Upper lobe of right lung (tissue), 1 donor: Measurements from ENCODE around the gene SLC39A11. TPM values are rescaled to one million over a fixed set of nuclear protein-coding genes. Genes with fewer than 3 reads are reported as not detected.

Source experiments
- ATAC-seq: fragments of 200-7000 bp; cut with Tn5 transposase; one replicate; pipeline ENCODE4 v1.9.1; 2020; ENCODE audit warnings: mild to moderate bottlenecking, moderate library complexity
- DNase-seq: peaks from one replicate; pipeline ENCODE4 v3.0.0-alpha.2; 2020
- H3K27ac ChIP-seq: fragments of 200-600 bp; one replicate; pipeline ENCODE4 v1.8.0; 2022
- H3K27me3 ChIP-seq: fragments of 200-600 bp; one replicate; pipeline ENCODE4 v1.8.0; 2022; ENCODE audit warnings: mild to moderate bottlenecking
- H3K36me3 ChIP-seq: fragments of 200-600 bp; one replicate; pipeline ENCODE4 v1.8.0; 2022
- H3K4me1 ChIP-seq: fragments of 200-600 bp; one replicate; pipeline ENCODE4 v1.8.0; 2022
- H3K4me3 ChIP-seq: fragments of 200-600 bp; one replicate; pipeline ENCODE4 v1.8.0; 2022; ENCODE audit warnings: mild to moderate bottlenecking
- H3K9me3 ChIP-seq: fragments of 200-600 bp; one replicate; pipeline ENCODE4 v1.8.0; 2022
- intact Hi-C: fragments of 100-400 bp; cut with DNase I; formaldehyde crosslinking; loops from one replicate; pipeline ENCODE4 v1.11.0; 2022
- long read RNA-seq: library from polyadenylated mRNA; unstranded; transcript quantifications from one replicate; pipeline ENCODE4 v2.0.0, GENCODE V29; 2021
- total RNA-seq: library from RNA; stranded (reverse); fragmentation: NEBNext Ultra II Directional; extraction: Animal tissue kit (Norgen Biotek cat#: 25700); gene quantifications from one replicate; pipeline ENCODE4 v1.2.1, GENCODE V29; 2021
- TF ChIP-seq, protein P1 (sequence below): fragments of 200-600 bp; IDR thresholded peaks from one replicate; pipeline ENCODE4 v1.8.0; 2022; ENCODE audit warnings: antibody characterized with exemption
- donor health status: DM: no; HTN: yes; CAD: no; lungs with severe emphysema.

The SLC39A11 gene, protein sequence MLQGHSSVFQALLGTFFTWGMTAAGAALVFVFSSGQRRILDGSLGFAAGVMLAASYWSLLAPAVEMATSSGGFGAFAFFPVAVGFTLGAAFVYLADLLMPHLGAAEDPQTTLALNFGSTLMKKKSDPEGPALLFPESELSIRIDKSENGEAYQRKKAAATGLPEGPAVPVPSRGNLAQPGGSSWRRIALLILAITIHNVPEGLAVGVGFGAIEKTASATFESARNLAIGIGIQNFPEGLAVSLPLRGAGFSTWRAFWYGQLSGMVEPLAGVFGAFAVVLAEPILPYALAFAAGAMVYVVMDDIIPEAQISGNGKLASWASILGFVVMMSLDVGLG
- total RNA-seq = 33.7 TPM
- long read RNA-seq, transcript SLC39A11-202 (10 exons, 2,752 nt) = minor isoform, 5 of 32 reads
- long read RNA-seq, transcript SLC39A11-201 (10 exons, 2,737 nt) = major isoform, 10 of 32 reads
- long read RNA-seq, partial matches to known transcripts = 3 of 32 reads
- long read RNA-seq, other reads (novel, unspliced or antisense) = 14 of 32 reads

DNA sequence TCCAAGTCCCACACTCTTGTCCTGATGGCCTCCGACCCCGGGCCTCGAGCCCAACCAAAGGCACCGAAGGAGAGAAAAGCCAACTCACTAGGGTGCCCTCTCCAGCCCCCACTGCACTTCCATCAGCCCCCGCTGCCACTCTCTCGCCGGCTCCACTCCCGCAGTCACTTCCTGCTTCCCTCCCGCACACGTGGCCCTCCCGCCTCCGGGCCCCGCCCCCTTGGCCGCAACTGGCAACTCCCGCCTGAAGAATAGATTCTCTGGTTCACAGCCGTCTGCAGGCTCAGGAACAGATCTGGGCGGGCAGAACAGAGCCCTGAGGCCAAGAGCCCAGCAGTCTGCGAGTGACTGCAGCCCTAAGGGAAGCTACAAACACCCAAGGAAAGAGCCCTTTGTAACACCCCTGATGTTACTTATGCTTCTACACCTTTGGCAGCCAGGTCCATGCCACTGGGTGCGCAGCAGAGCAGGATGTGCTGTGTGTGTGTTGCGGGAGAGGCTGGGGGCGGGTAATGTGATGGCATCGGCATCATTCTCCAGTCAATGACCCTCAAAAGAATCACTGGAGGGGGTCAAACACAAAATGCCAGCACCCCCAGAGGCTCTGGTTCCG is at the start of gene SLC39A11:
Gene SLC39A11 (minus strand): TSS at position 166 of the 613 bp plus-strand sequence. CDS start 3,924 bp downstream, outside the sequence.
- DNase-seq = peak; percentile 96
- no peaks in the 10 kb centered on the region for H3K27me3 ChIP-seq
- H3K4me3 ChIP-seq = peak within 1 kb of the TSS; percentile 74
- H3K27ac ChIP-seq = peak within 1 kb of the TSS; percentile 68
- peak; percentile 98 for ATAC-seq
- peaks cover 25% of the 10 kb centered on the region for H3K4me1 ChIP-seq
- no peaks in the 10 kb centered on the region for H3K9me3 ChIP-seq
- H3K36me3 ChIP-seq = peaks cover 9% of the 10 kb centered on the region
- intact Hi-C loops = no loop called here
- TF ChIP-seq, protein P1, sequence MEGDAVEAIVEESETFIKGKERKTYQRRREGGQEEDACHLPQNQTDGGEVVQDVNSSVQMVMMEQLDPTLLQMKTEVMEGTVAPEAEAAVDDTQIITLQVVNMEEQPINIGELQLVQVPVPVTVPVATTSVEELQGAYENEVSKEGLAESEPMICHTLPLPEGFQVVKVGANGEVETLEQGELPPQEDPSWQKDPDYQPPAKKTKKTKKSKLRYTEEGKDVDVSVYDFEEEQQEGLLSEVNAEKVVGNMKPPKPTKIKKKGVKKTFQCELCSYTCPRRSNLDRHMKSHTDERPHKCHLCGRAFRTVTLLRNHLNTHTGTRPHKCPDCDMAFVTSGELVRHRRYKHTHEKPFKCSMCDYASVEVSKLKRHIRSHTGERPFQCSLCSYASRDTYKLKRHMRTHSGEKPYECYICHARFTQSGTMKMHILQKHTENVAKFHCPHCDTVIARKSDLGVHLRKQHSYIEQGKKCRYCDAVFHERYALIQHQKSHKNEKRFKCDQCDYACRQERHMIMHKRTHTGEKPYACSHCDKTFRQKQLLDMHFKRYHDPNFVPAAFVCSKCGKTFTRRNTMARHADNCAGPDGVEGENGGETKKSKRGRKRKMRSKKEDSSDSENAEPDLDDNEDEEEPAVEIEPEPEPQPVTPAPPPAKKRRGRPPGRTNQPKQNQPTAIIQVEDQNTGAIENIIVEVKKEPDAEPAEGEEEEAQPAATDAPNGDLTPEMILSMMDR = no peak

DNA sequence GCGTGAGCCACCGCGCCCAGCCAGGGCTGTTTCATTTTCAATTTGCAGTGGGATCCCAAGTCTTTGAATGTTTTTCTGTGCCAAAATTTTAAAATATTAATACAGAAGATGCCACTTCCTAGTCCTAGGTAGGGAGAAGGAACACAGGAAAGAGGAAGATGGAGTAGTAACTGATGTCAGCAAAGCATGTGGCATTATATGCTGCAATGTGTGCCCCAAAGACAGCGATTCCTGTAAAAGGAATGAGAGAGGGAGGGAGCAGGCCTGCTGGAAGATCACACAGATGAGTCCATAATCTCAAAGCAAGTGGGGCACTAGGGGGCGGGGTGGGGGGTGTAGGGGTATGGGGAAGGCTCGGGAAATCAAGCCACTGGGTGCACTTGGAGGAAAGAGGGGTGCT is 48.9 kb upstream of the SLC39A11 start:
- TF ChIP-seq, protein P1 = no peak
- ATAC-seq = peak; percentile 73
- H3K4me1 ChIP-seq = no peaks in the 10 kb centered on the region
- H3K36me3 ChIP-seq = no peaks in the 10 kb centered on the region
- H3K4me3 ChIP-seq = no peak overlapping the region
- intact Hi-C loops = no loop called here
- H3K9me3 ChIP-seq = no peaks in the 10 kb centered on the region
- H3K27me3 ChIP-seq = no peaks in the 10 kb centered on the region
- peak overlapping the region; percentile 36 for H3K27ac ChIP-seq
- no peak for DNase-seq

DNA sequence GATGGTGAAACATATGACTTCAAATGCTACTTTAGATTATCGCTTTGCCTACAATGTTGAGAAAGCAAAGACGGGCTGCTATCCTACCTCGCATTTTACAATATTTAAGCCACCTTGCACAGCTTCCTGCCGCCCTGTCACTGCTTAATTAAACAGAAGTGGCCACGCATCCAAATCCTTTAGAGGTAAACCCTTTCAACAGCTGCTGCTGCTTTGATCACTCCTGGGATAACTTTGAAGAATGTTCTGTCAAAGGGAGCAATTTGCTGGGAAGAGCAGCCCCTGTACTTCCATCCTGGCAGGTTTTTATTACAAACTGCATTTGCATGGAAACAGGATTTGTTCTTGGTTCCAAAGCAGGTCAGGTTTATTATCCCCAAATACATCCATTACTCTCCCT is 48.1 kb upstream of the SLC39A11 start:
- no peaks in the 10 kb centered on the region for H3K9me3 ChIP-seq
- DNase-seq = no peak
- H3K27ac ChIP-seq = no peak overlapping the region
- H3K36me3 ChIP-seq = no peaks in the 10 kb centered on the region
- no peak overlapping the region for H3K4me3 ChIP-seq
- no peaks in the 10 kb centered on the region for H3K27me3 ChIP-seq
- no peaks in the 10 kb centered on the region for H3K4me1 ChIP-seq
- intact Hi-C loops = no loop called here
- TF ChIP-seq, protein P1 = no peak
- no peak for ATAC-seq

DNA sequence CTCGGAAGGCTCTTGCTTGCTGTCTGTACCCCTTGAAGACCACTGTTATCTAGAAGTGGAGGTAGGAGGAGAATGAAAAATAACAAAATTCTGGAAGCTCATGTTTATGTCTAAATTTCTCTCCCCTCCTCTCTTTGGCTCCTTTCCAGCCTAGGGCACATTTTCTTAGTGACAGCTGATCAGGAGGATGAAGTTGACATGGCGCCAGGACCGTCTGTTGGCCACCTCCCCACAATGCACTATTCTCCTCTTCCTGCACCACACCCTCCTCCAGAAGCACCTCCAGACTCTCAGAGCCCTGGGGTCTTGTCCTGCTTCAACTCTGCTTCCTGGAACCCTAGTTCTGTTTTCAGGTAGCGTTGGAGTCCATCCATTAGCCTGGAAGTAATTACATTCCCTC is 46.8 kb upstream of the SLC39A11 start:
- DNase-seq = no peak
- Histone ChIP-seq H3K27me3 (no peaks in the 10 kb centered on the region), H3K4me3 (no peak overlapping the region), H3K4me1 (no peaks in the 10 kb centered on the region), H3K9me3 (no peaks in the 10 kb centered on the region), H3K36me3 (no peaks in the 10 kb centered on the region), H3K27ac (no peak overlapping the region)
- no peak for ATAC-seq
- intact Hi-C loops = no loop called here
- TF ChIP-seq, protein P1 = no peak

DNA sequence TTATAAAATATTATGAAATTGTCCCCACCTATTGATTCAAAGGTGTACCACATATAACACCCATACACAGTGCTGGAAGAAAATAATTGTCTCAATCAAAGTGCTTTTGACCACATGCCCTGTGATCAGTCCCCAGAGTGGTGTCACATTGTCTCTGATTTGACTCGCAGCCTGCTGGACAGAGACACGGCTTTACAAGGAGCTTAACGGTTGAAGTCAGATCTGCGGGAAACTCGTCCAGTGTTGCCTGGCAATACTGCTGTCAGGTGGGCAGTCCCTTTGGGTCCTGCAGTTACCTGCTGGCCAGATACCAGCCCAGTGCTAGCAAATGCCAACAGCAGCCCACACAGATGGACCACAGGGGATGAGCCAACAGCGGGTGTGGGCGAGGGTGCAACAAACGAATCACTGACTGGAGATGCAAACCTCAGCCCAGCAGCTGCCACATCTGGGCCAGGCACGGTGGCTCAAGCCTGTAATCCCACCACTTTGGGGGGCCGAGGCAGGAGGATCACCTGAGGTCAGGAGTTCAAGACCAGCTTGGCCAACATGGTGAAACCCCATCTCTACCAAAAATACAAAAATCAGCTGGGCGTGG is 46.2 kb upstream of the SLC39A11 start:
- DNase-seq (no peak), ATAC-seq (no peak)
- Histone ChIP-seq H3K4me3 (no peak overlapping the region), H3K9me3 (no peaks in the 10 kb centered on the region), H3K27me3 (no peaks in the 10 kb centered on the region), H3K4me1 (no peaks in the 10 kb centered on the region), H3K27ac (no peak overlapping the region), H3K36me3 (no peaks in the 10 kb centered on the region)
- TF ChIP-seq, protein P1 = no peak
- intact Hi-C loops = no loop called here
